ENCODE data around the gene ANAPC4. TPM values are rescaled to one million over a fixed set of nuclear protein-coding genes. Genes with fewer than 3 reads are reported as not detected.

ANAPC4 gene
- total and polyA plus RNA-seq, 12 donors: 14.0 to 95.4 (median 33.9) TPM

DNA sequence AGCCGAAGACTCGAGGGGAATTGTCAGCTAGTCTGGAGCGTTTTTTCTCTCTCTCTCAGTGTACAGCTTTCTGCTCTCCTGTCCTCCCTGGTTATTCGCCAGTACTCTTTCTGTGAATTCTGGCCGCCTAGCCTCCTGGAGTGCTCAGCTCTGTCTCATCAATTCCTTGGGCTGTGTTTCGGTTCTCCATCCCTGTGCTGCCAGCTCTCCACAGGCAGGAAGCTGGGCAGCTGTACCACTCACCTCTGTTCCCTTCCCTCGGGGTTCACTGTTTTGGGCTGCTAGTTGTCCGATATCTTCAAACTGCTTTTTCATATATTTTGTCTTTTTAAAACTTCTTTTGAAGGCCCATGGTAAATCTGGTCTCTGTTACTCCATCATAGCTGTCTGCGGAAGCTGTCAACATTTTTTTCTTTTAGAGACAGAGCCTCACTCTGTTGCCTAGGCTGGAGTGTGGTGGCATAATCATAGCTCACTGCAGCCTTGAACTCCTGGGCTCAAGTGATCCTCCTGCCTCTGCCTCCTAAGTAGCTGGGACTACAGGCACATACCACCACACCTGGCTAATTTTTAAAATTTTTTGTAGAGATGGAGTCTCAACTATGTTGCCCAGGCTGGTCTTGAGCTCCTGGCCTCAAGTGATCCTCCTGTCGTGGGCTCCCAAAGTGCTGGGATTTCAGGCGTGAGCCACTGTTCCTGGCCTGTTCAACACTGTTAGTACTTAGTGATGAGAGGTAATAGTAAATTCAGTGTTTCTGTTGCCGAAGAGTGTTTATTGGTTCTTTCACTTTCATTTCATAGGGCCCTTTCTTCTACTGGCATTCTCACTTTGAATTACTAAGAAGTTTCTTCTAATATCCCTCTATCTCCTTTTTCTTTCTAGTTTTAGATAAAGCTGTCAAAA, 45.9 kb upstream of the ANAPC4 start:
- no peak for DNase-seq
- Histone ChIP-seq H3K27ac (peak overlapping the region; percentile 4 to 68 (median 59)), H3K9me3 (replicated peaks in 1 of 3) (no peaks in the 10 kb centered on the region), H3K4me3 (peak overlapping the region in 2 of 4 donors; percentile 8 to 35), H3K4me1 (replicated peaks in 1 of 2) (peaks cover 11 to 12% of the 10 kb centered on the region in 2 donors), H3K27me3 (no peaks in the 10 kb centered on the region), H3K36me3 (replicated peaks in 1 of 2) (no peaks in the 10 kb centered on the region)
- TF ChIP-seq POLR2A (IDR thresholded peaks at IDR 0.05): no peak
- TF ChIP-seq, protein P1, sequence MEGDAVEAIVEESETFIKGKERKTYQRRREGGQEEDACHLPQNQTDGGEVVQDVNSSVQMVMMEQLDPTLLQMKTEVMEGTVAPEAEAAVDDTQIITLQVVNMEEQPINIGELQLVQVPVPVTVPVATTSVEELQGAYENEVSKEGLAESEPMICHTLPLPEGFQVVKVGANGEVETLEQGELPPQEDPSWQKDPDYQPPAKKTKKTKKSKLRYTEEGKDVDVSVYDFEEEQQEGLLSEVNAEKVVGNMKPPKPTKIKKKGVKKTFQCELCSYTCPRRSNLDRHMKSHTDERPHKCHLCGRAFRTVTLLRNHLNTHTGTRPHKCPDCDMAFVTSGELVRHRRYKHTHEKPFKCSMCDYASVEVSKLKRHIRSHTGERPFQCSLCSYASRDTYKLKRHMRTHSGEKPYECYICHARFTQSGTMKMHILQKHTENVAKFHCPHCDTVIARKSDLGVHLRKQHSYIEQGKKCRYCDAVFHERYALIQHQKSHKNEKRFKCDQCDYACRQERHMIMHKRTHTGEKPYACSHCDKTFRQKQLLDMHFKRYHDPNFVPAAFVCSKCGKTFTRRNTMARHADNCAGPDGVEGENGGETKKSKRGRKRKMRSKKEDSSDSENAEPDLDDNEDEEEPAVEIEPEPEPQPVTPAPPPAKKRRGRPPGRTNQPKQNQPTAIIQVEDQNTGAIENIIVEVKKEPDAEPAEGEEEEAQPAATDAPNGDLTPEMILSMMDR (IDR thresholded peaks at IDR 0.05): no peak
- 61 to 76% (median 64%) methylated on average over 12 of the region's 12 CpGs for WGBS, 4 donors
- intact Hi-C loops (cut with DNase I): no loop called here

DNA sequence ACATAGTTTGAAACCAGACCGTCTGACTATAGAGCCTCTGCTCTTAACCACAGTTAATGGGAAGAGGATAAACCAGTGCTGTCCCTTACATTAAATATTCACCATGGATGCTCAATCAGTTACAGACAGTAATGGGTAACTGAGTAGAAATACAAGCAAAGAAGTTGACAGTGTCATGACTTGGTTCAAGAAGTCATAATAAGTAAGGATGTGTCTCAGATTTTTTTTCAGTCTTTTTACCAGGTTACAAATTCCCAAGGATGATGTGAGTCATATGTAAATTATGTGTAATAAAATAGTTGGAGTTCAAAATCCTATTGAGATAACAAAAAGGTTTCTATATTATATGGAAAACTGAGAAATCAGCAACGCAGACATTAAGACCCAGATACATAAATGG, 33.4 kb upstream of the ANAPC4 start:
- no peaks in the 10 kb centered on the region for H3K36me3 ChIP-seq (replicated peaks in 1 of 2)
- H3K27me3 ChIP-seq: no peaks in the 10 kb centered on the region
- DNase-seq: no peak
- 95 to 100% (median 97%) methylated on average over 2 of the region's 2 CpGs for WGBS, 4 donors
- TF ChIP-seq, protein P1 (IDR thresholded peaks at IDR 0.05): no peak
- no peak for TF ChIP-seq POLR2A (IDR thresholded peaks at IDR 0.05)
- no peak overlapping the region for H3K27ac ChIP-seq
- no peaks in the 10 kb centered on the region for H3K9me3 ChIP-seq (replicated peaks in 1 of 3)
- no peak overlapping the region for H3K4me3 ChIP-seq
- H3K4me1 ChIP-seq (replicated peaks in 1 of 2): no peaks in the 10 kb centered on the region
- intact Hi-C loops (cut with DNase I): no loop called here

DNA sequence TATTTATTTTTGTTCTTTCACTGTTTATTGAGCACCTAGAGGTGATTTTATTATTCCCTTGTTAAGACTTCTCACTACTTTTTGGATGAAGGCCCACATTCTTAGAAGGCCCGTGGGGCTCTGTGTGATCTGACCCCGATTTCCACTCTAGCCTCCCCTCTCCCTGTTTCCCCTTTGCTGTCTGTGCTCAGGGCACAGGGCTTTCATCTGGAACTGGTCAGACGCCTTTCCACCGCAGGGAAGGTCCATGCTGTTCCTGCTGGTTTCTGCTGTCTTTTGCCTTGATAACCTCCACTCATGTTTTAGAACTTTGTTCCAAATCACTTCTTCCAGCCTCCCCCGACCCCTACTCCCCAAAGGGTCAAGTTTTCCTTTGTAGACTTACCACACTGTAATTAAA, 31.3 kb upstream of the ANAPC4 start:
- 80 to 88% (median 82%) methylated on average over 5 of the region's 5 CpGs for WGBS, 4 donors
- intact Hi-C loops (cut with DNase I): no loop called here
- H3K9me3 ChIP-seq (replicated peaks in 1 of 3): no peaks in the 10 kb centered on the region
- TF ChIP-seq, protein P1 (IDR thresholded peaks at IDR 0.05): no peak
- no peak for TF ChIP-seq POLR2A (IDR thresholded peaks at IDR 0.05)
- H3K27me3 ChIP-seq: no peaks in the 10 kb centered on the region
- no peak overlapping the region for H3K4me3 ChIP-seq
- no peak overlapping the region for H3K27ac ChIP-seq
- DNase-seq: no peak
- no peaks in the 10 kb centered on the region for H3K36me3 ChIP-seq (replicated peaks in 1 of 2)
- H3K4me1 ChIP-seq (replicated peaks in 1 of 2): no peaks in the 10 kb centered on the region

DNA sequence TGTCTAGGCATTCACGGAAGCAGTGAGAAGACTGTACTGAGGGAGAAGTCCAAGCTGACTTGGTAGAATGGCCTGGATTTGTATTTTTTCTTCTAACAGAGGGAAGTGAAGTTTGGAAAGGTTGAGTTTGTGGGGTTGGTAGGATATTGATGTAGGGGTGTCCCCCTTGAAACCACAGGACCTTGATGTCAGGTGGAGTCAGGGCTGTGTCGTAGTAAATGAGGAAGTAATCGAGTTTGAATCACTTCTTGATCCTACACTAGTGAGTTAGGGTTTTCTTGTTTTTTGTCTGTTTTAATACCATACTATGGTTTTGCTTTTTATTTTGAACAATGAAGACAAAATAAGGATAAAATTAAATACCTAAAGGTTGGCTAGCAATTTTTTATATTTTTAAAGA, 30.1 kb upstream of the ANAPC4 start:
- 82 to 94% (median 90%) methylated on average over 3 of the region's 3 CpGs for WGBS, 4 donors
- TF ChIP-seq POLR2A (IDR thresholded peaks at IDR 0.05): no peak
- TF ChIP-seq, protein P1 (IDR thresholded peaks at IDR 0.05): no peak
- Histone ChIP-seq H3K36me3 (replicated peaks in 1 of 2) (peaks cover 0 to under 1% of the 10 kb centered on the region in 2 donors), H3K4me1 (replicated peaks in 1 of 2) (no peaks in the 10 kb centered on the region), H3K27me3 (no peaks in the 10 kb centered on the region), H3K27ac (no peak overlapping the region), H3K9me3 (replicated peaks in 1 of 3) (no peaks in the 10 kb centered on the region), H3K4me3 (no peak overlapping the region)
- intact Hi-C loops (cut with DNase I): no loop called here
- DNase-seq: no peak
